OCI-LY3 (cell line): ENCODE measurements around the gene CPEB3.

ENCODE experiments used
- EZH2phosphoT487 ChIP-seq: fragments of 200-600 bp; shearing (Covaris generic); IDR thresholded peaks from 2 replicates; pipeline ENCODE4 v1.6.1; 2018; ENCODE audit warnings: antibody characterized with exemption, mixed run types, low read depth
- TF ChIP-seq, protein P1 (sequence below): fragments of 200-600, 300-600 bp; sonication (generic); IDR thresholded peaks from 2 replicates; pipeline ENCODE4 v1.5.1; 2014; ENCODE audit warnings: antibody characterized with exemption, low read length, low read depth

DNA sequence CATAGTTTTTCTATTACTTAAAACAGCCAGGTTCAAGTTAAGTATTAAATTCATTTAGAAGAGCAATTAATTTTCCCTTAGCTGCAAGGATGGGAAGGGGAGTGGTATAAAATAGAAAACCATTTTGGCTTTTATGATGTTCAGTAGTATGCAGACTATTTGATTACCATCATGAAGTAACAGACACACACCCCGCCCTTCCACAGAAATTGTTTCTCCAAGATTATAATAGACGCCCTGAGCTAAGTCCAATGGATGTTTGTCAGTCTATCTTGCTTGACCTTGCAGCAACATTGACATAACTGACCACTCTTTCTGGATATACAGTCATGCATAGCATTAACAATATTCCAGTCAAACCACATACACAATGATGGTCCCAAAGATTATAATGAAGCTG is 42.3 kb downstream of the CPEB3 start:
- TF ChIP-seq, protein P1, sequence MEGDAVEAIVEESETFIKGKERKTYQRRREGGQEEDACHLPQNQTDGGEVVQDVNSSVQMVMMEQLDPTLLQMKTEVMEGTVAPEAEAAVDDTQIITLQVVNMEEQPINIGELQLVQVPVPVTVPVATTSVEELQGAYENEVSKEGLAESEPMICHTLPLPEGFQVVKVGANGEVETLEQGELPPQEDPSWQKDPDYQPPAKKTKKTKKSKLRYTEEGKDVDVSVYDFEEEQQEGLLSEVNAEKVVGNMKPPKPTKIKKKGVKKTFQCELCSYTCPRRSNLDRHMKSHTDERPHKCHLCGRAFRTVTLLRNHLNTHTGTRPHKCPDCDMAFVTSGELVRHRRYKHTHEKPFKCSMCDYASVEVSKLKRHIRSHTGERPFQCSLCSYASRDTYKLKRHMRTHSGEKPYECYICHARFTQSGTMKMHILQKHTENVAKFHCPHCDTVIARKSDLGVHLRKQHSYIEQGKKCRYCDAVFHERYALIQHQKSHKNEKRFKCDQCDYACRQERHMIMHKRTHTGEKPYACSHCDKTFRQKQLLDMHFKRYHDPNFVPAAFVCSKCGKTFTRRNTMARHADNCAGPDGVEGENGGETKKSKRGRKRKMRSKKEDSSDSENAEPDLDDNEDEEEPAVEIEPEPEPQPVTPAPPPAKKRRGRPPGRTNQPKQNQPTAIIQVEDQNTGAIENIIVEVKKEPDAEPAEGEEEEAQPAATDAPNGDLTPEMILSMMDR = no peak
- no peak for TF ChIP-seq EZH2phosphoT487
